HuH-7.5 (cell line): ENCODE measurements around the gene SIMC1.

ENCODE experiments used
- DNase-seq: peaks from one replicate; pipeline ENCODE4 v3.0.0; 2011; ENCODE audit warnings: low spot score

Gene SIMC1

GRCh38 chr5:176317534-176318374 lies 79.5 kb downstream of the SIMC1 start:
- DNase-seq = no peak

DNA sequence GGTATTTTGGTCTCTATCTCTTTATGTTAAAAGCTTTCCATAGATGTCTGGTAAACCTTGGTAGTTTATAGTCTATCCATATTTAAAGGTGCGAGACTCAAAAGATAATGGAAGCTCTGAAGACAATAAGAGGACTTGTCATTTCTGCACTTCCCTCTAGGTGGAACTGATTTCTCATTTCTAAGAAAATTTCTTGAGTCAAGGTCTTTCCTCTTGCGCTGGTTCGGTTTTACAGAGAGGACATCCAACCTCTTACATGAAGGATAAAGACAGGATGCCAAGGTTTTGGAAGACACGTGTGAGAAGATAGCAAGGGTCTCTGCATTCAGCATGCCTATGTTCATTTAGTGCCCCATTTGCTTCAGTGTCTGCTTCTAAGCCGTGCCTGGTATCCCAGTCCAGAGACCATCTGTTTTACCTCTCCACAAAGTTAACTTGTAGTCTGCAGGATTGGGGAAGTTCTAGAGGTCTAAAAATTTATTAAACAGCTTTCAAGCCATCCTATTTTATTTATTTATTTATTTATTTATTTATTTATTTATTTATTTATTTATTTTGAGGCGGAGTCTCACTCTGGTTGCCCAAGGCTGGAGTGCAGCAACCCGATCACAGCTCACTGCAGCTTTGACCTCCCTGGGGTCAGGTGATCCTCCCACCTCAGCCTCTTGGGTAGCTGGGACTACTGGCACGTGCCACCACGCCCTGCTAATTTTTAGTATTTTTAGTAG lies 81.8 kb downstream of the SIMC1 start:
- no peak for DNase-seq

- no peak for DNase-seq
These were observed 82.4 kb downstream of the SIMC1 start for GRCh38 chr5:176320577-176320976.

GRCh38 chr5:176334031-176334770 lies 96.0 kb downstream of the SIMC1 start:
- no peak for DNase-seq

- DNase-seq = no peak
These were observed 99.7 kb downstream of the SIMC1 start for GRCh38 chr5:176337913-176338312.

DNA sequence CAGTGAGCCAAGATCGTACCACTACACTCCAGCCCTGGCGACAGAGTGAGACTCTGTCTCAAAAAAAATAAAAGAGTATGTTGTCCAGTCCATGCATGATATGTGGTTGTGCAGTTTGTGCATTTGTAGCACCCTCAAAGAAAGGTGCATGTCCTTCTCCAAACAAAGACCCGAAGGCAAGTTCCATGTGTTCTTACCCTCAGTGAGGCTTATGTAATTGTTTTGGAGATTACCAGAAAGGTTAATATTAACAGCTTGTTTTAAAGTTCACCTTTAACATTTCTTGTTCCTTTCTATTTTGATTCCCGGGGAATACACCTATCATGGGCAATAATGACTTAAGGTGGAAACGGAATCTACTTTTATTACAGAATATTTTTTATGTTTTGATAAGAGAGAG lies 101.1 kb downstream of the SIMC1 start:
- DNase-seq = no peak

DNA sequence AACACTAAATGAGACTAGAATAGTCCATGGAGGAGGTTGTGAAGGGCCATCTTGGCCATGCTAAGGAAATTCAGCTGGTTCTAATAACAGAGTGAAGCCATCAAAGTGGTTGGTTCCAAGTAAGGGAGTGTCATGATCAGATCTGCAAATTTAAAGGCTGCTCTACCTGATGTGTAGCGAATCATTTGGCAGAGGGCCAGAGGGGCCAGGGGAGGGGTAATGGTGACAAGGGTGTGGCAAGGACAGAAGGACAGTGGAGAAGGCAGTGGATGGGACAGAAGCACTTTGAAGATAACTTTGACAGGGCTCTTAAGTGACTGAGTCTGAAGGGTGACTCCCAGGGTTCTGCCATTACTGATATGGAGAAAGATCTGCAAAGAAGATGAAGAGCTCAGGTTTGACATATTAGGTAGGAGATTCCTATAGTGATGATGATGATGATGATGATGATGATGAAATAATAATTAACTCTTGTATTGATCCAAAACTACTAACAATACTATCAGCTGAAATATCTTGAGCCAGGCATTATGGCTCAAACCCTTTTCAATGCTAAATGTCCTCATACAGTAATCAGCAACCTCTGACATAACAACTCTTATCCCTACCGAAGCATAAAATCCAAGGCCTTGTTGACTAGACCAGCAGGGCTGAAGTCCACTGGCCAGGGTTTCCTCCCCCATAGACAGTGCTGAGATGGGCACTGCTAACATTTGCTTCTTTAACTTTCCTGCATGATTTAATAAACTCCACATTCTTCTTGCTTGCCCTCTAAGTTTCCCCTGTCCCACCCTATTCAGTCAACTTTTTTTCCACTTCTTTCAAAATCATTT lies 103.3 kb downstream of the SIMC1 start:
- DNase-seq = no peak

GRCh38 chr5:176342158-176342483 lies 103.9 kb downstream of the SIMC1 start:
- DNase-seq = no peak

DNA sequence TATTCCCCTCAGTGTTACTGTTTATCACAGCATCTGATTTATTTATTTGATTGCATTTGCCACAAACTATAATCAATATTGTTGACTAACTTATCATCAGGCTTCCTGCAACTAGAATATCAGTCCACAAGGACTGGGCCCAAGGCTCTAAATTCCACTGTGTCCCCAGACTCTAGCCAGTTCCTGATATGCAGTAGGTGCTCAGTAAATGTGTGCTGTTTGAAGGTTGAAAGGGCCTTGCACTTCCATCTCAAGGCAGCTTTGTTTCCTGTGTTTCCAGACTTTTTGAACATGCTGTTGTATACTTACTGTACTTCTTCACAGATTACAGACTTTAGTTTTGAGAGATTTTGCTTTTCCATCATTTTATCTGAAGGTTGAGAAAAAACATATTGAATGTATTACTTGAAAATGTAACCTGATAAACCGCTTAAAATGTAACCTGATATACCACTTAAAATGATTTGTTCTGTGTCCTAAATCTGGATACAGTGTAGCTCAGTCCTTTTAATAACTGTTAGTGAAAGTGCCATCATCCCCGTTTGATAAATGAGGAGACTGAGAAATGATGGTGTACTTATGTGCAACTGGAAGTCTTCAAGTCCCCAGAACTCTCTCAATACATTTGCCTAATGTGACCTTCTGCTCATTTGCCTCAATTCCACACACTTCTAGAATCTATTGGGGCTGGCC lies 104.7 kb downstream of the SIMC1 start:
- no peak for DNase-seq

- no peak for DNase-seq
These were observed 112.2 kb downstream of the SIMC1 start for GRCh38 chr5:176350416-176350815.

DNA sequence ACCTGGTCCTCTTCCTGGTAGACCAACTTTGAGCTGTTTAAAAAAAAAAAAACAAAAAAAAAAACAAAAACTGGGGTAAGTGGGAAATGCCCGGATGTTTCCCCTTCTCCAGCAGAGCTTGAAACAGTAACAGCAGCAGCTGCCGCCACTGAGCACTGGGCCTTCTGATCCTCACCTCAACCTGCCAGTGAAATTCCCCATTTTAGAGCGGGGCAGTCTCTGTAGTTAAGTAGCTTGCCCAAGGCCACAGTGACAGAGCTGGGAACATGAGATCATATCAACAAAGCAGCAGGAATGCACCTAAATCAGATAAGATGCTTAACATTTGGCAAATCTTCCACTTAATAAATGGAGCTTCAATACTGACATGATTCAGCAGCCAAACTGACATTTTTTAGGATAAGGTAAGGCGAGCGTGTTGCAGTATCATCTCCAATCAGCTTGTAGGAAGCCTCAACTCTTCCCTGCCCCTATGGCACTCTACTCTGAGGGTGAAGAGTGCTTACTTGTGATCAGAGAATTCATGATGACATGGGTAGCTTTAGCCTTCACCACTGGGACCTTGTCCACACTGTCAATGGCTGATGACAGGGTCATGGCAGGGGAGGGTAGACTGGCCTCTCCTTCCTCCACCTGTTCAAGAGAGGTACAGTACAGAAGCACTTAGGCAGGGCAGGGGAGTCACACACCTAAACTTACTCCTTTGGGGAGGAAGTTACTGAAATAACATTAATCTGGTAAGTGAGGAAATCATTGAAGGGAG lies 114.1 kb downstream of the SIMC1 start:
- DNase-seq = no peak

DNA sequence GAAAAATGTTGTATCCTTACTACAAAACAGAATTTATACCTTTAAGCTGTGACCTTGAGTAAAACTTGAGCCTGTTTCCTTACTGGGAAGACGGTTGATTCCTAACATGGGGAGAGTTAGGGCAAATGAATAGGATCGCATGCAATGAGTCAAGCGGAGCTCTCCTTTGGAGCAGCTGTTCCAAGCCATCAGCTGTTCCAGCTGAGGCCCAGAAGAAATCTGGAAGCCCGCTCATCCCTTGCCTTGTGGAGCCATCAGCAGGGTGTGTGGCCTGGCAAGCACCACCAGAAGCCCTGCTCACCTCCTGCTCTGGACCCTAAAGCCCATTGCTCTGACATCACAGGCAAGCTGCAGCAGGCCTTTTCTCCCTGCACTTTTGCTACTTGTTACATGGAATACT lies 115.3 kb downstream of the SIMC1 start:
- DNase-seq = no peak

DNA sequence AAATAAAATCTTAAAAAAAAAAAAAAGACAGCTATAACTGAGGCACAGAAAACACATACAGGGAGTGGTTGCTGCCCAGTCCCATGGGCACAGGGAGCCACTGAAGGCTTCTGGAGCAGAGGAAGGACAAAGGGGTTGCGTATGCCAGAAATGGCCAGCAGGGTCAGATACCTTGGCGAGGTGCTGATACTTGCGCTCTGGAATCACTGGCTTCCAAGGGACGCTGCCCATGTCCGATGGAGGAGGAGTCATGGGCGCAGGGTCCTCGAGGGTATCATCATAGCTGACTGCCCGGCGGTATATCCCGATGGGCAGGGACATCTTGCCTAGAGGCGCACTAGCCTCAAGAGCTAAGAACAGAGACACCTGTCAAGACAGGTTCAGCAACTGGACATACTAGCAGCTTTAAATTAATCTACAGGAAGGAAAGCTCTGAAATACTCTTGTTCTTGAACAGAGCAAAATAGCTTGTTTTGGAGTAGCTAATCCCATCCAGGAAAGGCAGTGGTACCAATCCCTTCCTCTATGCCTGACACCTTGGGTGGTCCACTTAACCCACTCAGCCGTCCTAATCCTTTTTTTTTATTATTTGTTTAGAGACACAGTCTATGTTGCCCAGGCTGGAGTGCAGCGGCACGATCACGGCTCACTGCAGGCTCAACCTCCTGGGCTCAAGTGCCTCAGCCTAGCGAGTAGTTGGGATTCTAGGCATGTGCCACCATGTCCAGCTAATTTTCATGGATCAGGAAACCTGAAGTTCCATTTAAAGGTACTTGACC lies 117.4 kb downstream of the SIMC1 start:
- no peak for DNase-seq

- no peak for DNase-seq
These were observed 117.9 kb downstream of the SIMC1 start for GRCh38 chr5:176356179-176356566.

- no peak for DNase-seq
These were observed 121.4 kb downstream of the SIMC1 start for GRCh38 chr5:176359658-176360057.

- no peak for DNase-seq
These were observed 122.7 kb downstream of the SIMC1 start for GRCh38 chr5:176360894-176361436.

- DNase-seq = peak; percentile 90
These were observed 123.4 kb downstream of the SIMC1 start, which contains the start of gene KIAA1191 for GRCh38 chr5:176361437-176362232. TSS of gene KIAA1191 (minus strand) at chr5:176361764. CDS start at chr5:176359508, 2,256 bp downstream.

DNA sequence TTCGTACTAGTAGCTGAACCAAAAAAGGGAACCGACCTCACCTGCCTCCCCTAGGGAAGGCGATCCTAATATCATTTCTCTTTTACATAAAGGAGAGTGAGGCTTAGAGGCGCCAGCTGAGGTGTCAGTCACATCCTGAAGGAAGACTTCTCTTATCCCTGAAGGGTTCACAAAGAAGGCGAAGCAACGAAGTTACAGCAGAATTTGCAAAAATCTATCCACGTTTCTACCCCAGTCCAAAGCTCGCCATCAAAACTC lies 123.9 kb downstream of the SIMC1 start:
- DNase-seq = no peak
